Neural progenitor cell (in vitro differentiated cells): ENCODE measurements around the gene FBXW4. TPM values are rescaled to one million over a fixed set of nuclear protein-coding genes. Genes with fewer than 3 reads are reported as not detected.
A peak's percentile ranks its signal among the peaks of the same experiment; 100 is the strongest.

Experiments used
- DNase-seq: peaks from one replicate; pipeline ENCODE4 v3.0.0-alpha.2; 2016; ENCODE audit warnings: low spot score
- H2AFZ ChIP-seq: fragments of 200-600 bp; sonication (generic); replicated peaks from 2 replicates; pipeline ENCODE4 v1.6.1; 2016; ENCODE audit warnings: antibody characterized with exemption
- H3F3A ChIP-seq: fragments of 200-600 bp; sonication (generic); 2 replicates; pipeline ENCODE4 v1.6.1; 2016; ENCODE audit warnings: antibody characterized with exemption, low read depth
- H3K27ac ChIP-seq: fragments of 200-600 bp; sonication (generic); 2 replicates; pipeline ENCODE4 v1.5.1; 2016; ENCODE audit warnings: mild to moderate bottlenecking
- H3K27me3 ChIP-seq: fragments of 200-600 bp; sonication (generic); 2 replicates; pipeline ENCODE4 v1.6.1; 2016; ENCODE audit warnings: mild to moderate bottlenecking, moderate library complexity
- H3K36me3 ChIP-seq: fragments of 200-600 bp; sonication (generic); 2 replicates; pipeline ENCODE4 v1.5.1; 2016
- H3K4me1 ChIP-seq: fragments of 200-600 bp; sonication (generic); 2 replicates; pipeline ENCODE4 v1.6.1; 2016; ENCODE audit warnings: mixed run types
- H3K4me2 ChIP-seq: fragments of 200-600 bp; sonication (generic); 2 replicates; pipeline ENCODE4 v1.6.1; 2016
- H3K4me3 ChIP-seq: fragments of 200-600 bp; sonication (generic); 2 replicates; pipeline ENCODE4 v1.5.1; 2016
- H3K79me2 ChIP-seq: fragments of 200-600 bp; sonication (generic); 2 replicates; pipeline ENCODE4 v1.6.1; 2016; ENCODE audit warnings: low read depth
- H3K9ac ChIP-seq: fragments of 200-600 bp; sonication (generic); 2 replicates; pipeline ENCODE4 v1.6.1; 2016
- H3K9me3 ChIP-seq: fragments of 200-600 bp; sonication (generic); 2 replicates; pipeline ENCODE4 v1.5.1; 2016; ENCODE audit warnings: low read depth
- H4K20me1 ChIP-seq: fragments of 200-600 bp; sonication (generic); 2 replicates; pipeline ENCODE4 v1.6.1; 2016; ENCODE audit warnings: low read depth
- H3K27ac Mint-ChIP-seq: 3 replicates; pipeline ENCODE4 v1.8.0; 2021; ENCODE audit warnings: mixed read lengths
- H3K27me3 Mint-ChIP-seq: 2 replicates; pipeline ENCODE4 v1.8.0; 2022; ENCODE audit warnings: low read depth, mild to moderate bottlenecking, inconsistent platforms, moderate library complexity, mixed read lengths; ENCODE audit not compliant: insufficient read depth
- H3K36me3 Mint-ChIP-seq: 3 replicates; pipeline ENCODE4 v1.8.0; 2021; ENCODE audit warnings: mixed read lengths
- H3K4me1 Mint-ChIP-seq: 3 replicates; pipeline ENCODE4 v1.8.0; 2021; ENCODE audit warnings: mixed read lengths
- H3K4me3 Mint-ChIP-seq: 3 replicates; pipeline ENCODE4 v1.8.0; 2021; ENCODE audit warnings: mild to moderate bottlenecking, moderate library complexity, mixed read lengths
- H3K9me3 Mint-ChIP-seq: 3 replicates; pipeline ENCODE4 v1.8.0; 2020; ENCODE audit warnings: mixed read lengths
- EZH2 ChIP-seq: fragments of 200-600 bp; sonication (generic); IDR thresholded peaks from 2 replicates; pipeline ENCODE4 v1.6.1; 2017; ENCODE audit warnings: antibody characterized with exemption, mild to moderate bottlenecking, moderate library complexity
- EZH2phosphoT487 ChIP-seq: fragments of 200-600 bp; sonication (generic); IDR thresholded peaks from 2 replicates; pipeline ENCODE4 v1.6.1; 2017; ENCODE audit warnings: antibody characterized with exemption
- total RNA-seq: library from RNA; depleted of rRNA; stranded (reverse); fragments of >200 nt; gene quantifications from 2 replicates; pipeline ENCODE4 v1.2.3, GENCODE V29; 2015; ENCODE audit warnings: low replicate concordance
- TF ChIP-seq, protein P1 (sequence below): fragments of 200-600 bp; sonication (generic); IDR thresholded peaks from 2 replicates; pipeline ENCODE4 v1.5.1; 2017; ENCODE audit warnings: antibody characterized with exemption, mild to moderate bottlenecking

The FBXW4 gene
- total RNA-seq, 1 donor from 2014 or later: 36.3 TPM

DNA sequence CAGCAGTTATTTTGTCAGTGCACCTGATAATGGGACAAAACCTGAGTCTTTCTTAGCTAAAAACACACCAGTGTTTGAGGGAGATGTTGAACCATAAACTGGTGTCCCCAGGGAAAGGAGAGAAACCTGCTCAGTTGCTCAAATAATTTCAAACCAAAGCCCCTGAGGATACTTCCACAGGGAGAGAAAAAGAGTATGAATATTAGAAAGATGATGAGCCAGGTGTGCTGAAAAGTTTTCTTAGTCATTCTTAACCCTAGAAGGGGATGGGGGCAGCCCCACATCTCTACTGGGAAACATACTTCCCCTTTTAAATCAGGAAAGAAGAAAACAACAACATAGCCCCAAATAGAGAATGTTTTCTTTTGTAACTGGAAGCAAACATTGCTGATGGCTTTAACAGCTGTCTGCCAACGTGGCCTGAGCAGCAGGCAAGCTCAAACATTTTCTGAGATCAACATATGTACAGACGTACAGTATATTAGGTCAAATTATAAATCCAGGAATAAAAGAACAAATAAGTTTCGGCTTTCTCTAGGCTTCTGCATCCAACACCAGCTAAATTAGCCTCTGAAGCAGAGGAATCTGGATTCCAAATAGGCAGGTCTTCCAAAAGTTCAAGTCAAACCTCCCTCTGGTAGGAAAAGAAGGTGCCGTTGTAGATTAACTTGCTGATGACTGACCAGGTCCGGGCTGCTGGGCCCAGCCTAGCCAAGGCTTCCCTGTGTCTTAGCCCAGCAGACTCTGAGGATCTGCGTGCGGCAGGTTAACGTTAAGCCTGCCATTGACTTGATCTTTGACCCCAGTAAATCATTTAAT is 30.5 kb upstream of the FBXW4 start:
- Mint-ChIP-seq H3K4me3 (no peak overlapping the region), H3K9me3 (no peaks in the 10 kb centered on the region), H3K27me3 (peaks cover 7% of the 10 kb centered on the region), H3K4me1 (peaks cover 28% of the 10 kb centered on the region), H3K27ac (no peak overlapping the region), H3K36me3 (peaks cover 2% of the 10 kb centered on the region)
- H3K4me3 ChIP-seq: no peak overlapping the region
- no peaks in the 10 kb centered on the region for H3K79me2 ChIP-seq
- no peak overlapping the region for H3K27ac ChIP-seq
- no peaks in the 10 kb centered on the region for H4K20me1 ChIP-seq
- H3K9ac ChIP-seq: no peak overlapping the region
- no peaks in the 10 kb centered on the region for H3K9me3 ChIP-seq
- peak overlapping the region; percentile 44 for H2AFZ ChIP-seq
- no peaks in the 10 kb centered on the region for H3K36me3 ChIP-seq
- H3K27me3 ChIP-seq: no peaks in the 10 kb centered on the region
- H3K4me1 ChIP-seq: peaks cover 10% of the 10 kb centered on the region
- TF ChIP-seq EZH2phosphoT487 (no peak), EZH2 (no peak)
- TF ChIP-seq, protein P1, sequence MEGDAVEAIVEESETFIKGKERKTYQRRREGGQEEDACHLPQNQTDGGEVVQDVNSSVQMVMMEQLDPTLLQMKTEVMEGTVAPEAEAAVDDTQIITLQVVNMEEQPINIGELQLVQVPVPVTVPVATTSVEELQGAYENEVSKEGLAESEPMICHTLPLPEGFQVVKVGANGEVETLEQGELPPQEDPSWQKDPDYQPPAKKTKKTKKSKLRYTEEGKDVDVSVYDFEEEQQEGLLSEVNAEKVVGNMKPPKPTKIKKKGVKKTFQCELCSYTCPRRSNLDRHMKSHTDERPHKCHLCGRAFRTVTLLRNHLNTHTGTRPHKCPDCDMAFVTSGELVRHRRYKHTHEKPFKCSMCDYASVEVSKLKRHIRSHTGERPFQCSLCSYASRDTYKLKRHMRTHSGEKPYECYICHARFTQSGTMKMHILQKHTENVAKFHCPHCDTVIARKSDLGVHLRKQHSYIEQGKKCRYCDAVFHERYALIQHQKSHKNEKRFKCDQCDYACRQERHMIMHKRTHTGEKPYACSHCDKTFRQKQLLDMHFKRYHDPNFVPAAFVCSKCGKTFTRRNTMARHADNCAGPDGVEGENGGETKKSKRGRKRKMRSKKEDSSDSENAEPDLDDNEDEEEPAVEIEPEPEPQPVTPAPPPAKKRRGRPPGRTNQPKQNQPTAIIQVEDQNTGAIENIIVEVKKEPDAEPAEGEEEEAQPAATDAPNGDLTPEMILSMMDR: no peak
- no peak for DNase-seq
- H3K4me2 ChIP-seq: peak overlapping the region; percentile 10
- no peaks in the 10 kb centered on the region for H3F3A ChIP-seq

DNA sequence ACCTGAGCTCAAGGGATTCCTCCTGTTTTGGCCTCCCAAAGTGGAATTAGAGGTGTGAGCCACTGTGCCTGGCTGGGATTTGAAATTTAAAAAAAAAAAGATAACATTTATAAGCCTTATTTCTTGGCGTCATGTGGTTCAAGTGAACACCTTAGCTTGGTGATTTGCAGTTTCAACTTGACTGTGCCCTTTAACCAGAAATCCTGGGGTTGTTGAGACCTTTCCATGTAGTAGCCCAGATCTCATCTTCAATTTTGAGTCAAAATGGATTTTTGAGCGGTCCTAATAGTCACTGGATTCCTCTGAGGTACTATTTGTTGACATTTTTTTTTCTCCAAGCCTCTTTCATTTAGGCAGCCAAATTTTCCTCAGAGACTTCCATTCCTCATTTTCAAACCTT is 29.5 kb upstream of the FBXW4 start:
- Histone ChIP-seq H3K79me2 (no peaks in the 10 kb centered on the region), H3K9me3 (no peaks in the 10 kb centered on the region), H3K27me3 (no peaks in the 10 kb centered on the region), H3K4me1 (peaks cover 10% of the 10 kb centered on the region), H4K20me1 (no peaks in the 10 kb centered on the region), H3K9ac (no peak overlapping the region), H3F3A (no peaks in the 10 kb centered on the region), H3K27ac (no peak overlapping the region), H2AFZ (no peak overlapping the region), H3K4me3 (no peak overlapping the region), H3K36me3 (no peaks in the 10 kb centered on the region), H3K4me2 (peak overlapping the region; percentile 10)
- Mint-ChIP-seq H3K27me3 (peaks cover 7% of the 10 kb centered on the region), H3K9me3 (no peaks in the 10 kb centered on the region), H3K36me3 (no peaks in the 10 kb centered on the region), H3K27ac (no peak overlapping the region), H3K4me3 (no peak overlapping the region), H3K4me1 (peaks cover 28% of the 10 kb centered on the region)
- TF ChIP-seq, protein P1: no peak
- TF ChIP-seq EZH2 (no peak), EZH2phosphoT487 (no peak)
- DNase-seq: no peak

DNA sequence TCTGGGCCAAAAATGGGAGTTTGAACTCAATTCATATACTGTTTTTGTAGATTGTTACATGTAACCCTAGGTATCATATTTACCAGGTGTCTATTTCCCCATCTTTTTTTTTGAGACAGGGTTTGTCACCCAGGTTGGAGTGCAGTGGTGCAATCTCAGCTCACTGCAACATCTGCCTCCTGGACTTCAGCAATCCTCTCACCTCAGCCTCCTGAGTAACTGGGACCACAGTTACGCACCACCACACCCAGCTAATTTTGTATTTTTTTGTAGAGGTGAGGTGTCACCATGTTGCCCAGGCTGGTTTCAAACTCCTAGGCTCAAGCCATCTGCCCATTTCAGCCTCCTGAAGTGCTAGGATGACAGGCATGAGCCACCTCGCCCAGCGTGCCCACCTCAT is 28.2 kb upstream of the FBXW4 start:
- no peaks in the 10 kb centered on the region for H3K36me3 Mint-ChIP-seq
- no peak for DNase-seq
- no peak overlapping the region for H3K27ac Mint-ChIP-seq
- Histone ChIP-seq H3K4me2 (no peak overlapping the region), H3K9me3 (no peaks in the 10 kb centered on the region), H3K79me2 (no peaks in the 10 kb centered on the region), H3K36me3 (no peaks in the 10 kb centered on the region), H3K4me3 (no peak overlapping the region), H3F3A (no peaks in the 10 kb centered on the region), H3K4me1 (peaks cover 10% of the 10 kb centered on the region), H2AFZ (no peak overlapping the region), H4K20me1 (no peaks in the 10 kb centered on the region), H3K9ac (no peak overlapping the region), H3K27me3 (no peaks in the 10 kb centered on the region), H3K27ac (no peak overlapping the region)
- peaks cover 10% of the 10 kb centered on the region for H3K27me3 Mint-ChIP-seq
- no peaks in the 10 kb centered on the region for H3K9me3 Mint-ChIP-seq
- peaks cover 31% of the 10 kb centered on the region for H3K4me1 Mint-ChIP-seq
- no peak for TF ChIP-seq EZH2phosphoT487
- TF ChIP-seq EZH2: no peak
- TF ChIP-seq, protein P1: no peak
- no peak overlapping the region for H3K4me3 Mint-ChIP-seq
